Gastrocnemius medialis (tissue), 4 donors: ENCODE results near the gene MYCT1. TPM values are rescaled to one million over a fixed set of nuclear protein-coding genes. Genes with fewer than 3 reads are reported as not detected.
A peak's percentile ranks its signal among the peaks of the same experiment; 100 is the strongest.

Source experiments
- ATAC-seq, 2 donors: fragments of 150-250 bp; one replicate each; pipeline ENCODE4 v1.9.1; 2016
- DNase-seq, 2 donors: peaks; one replicate each; pipeline ENCODE4 v3.0.0-alpha.2; 2019
- H3K27ac ChIP-seq, 4 donors: fragments of 200-600 bp; sonication (generic); 1 replicate in 1 of 4; 2 replicates in 3 of 4; pipeline ENCODE4 v1.5.1; 2016 to 2018; ENCODE audit warnings: mild to moderate bottlenecking in 2 of 4, moderate library complexity in 1 of 4
- H3K27me3 ChIP-seq, 3 donors: fragments of 200-600 bp; sonication (generic) in 2 of 3; 1 replicate in 1 of 3; 2 replicates in 2 of 3; pipeline versions ENCODE4 v1.5.1 to v1.6.0; 2016 to 2019; ENCODE audit warnings: mild to moderate bottlenecking in 1 of 3, moderate library complexity in 1 of 3
- H3K36me3 ChIP-seq, 2 donors: fragments of 200-600 bp; sonication (generic) in 1 of 2; one replicate each; pipeline ENCODE4 v1.5.1; 2017 to 2018
- H3K4me1 ChIP-seq, 2 donors: fragments of 200-600 bp; sonication (generic) in 1 of 2; one replicate each; pipeline ENCODE4 v1.5.1; 2016 to 2017; ENCODE audit warnings: mild to moderate bottlenecking in 2 of 2
- H3K4me3 ChIP-seq, 4 donors: fragments of 200-600 bp; sonication (generic) in 3 of 4; 1 replicate in 1 of 4; 2 replicates in 3 of 4; pipeline ENCODE4 v1.5.1; 2016 to 2019; ENCODE audit warnings: mild to moderate bottlenecking in 2 of 4
- H3K9me3 ChIP-seq, 3 donors: fragments of 200-600 bp; sonication (generic) in 2 of 3; 1 replicate in 1 of 3; 2 replicates in 2 of 3; pipeline ENCODE4 v1.5.1; 2016 to 2019
- CTCF ChIP-seq, 5 experiments: fragments of 450-650 bp in 3 of 5; fragments of 200-600 bp in 2 of 5; sonication (generic) in 2 of 5; IDR thresholded peaks in 4 of 5; conservative IDR thresholded peaks in 1 of 5; 1 replicate in 4 of 5; 2 replicates in 1 of 5; pipeline ENCODE4 v1.5.1; 2016 to 2019; ENCODE audit warnings: antibody characterized with exemption in 5 of 5, mild to moderate bottlenecking in 3 of 5, moderate library complexity in 3 of 5
- POLR2A ChIP-seq, 2 donors: fragments of 450-650 bp; IDR thresholded peaks; one replicate each; pipeline ENCODE4 v1.6.1; 2017; ENCODE audit warnings: antibody characterized with exemption in 2 of 2, mild to moderate bottlenecking in 2 of 2, moderate library complexity in 2 of 2
- in situ Hi-C, 4 donors: fragments of 200-750 bp; cut with MboI; loops; one replicate each; pipeline versions ENCODE4 v1.15.0 to v1.8.0; 2017; ENCODE audit warnings: low sequenced_read_pairs in 4 of 4
- intact Hi-C: fragments of 100-400 bp; cut with DNase I; formaldehyde crosslinking; loops from one replicate; pipeline ENCODE4 v1.15.1; 2023; ENCODE audit warnings: low total_unique reads
- total RNA-seq, 4 donors: library from RNA; depleted of rRNA; stranded (reverse); fragments of >200 nt; gene quantifications; one replicate each; pipeline versions ENCODE4 v1.1.0 to v1.2.3, GENCODE V29; 2016

MYCT1 gene
- 10 to 100 TPM in 2 of 4 donors, 1 to 10 TPM in 2; 5.4 to 13.7 (median 9.3) TPM for total RNA-seq

- DNase-seq (no peak), ATAC-seq (peak; percentile 55 to 60)
- no peaks in the 10 kb centered on the region for H3K27me3 ChIP-seq
- no peaks in the 10 kb centered on the region for H3K4me1 ChIP-seq
- intact Hi-C loops (no loop called here), in situ Hi-C loops (no loop called here)
- H3K27ac ChIP-seq: peak within 1 kb of the TSS; percentile 21 to 73 (median 68)
- no peaks in the 10 kb centered on the region for H3K36me3 ChIP-seq
- peak within 1 kb of the TSS; percentile 6 to 43 (median 34) for H3K4me3 ChIP-seq
- no peaks in the 10 kb centered on the region for H3K9me3 ChIP-seq
- TF ChIP-seq CTCF (IDR thresholded peaks at IDR 0.05 in 4 of 5, conservative IDR thresholded peaks at IDR 0.05 in 1 of 5) (no peak), POLR2A (IDR thresholded peaks at IDR 0.05) (peak; percentile 15 to 24)
These were observed at the start of gene MYCT1 for GRCh38 chr6:152697634-152698033. Gene MYCT1, plus strand, starts transcription at chr6:152697897. Its CDS starts 6 bp downstream, at chr6:152697903.

GRCh38 chr6:152648105-152648504 lies 49.6 kb upstream of the MYCT1 start:
- DNase-seq: no peak
- intact Hi-C loops: no loop called here
- TF ChIP-seq POLR2A (IDR thresholded peaks at IDR 0.05) (no peak), CTCF (IDR thresholded peaks at IDR 0.05 in 4 of 5, conservative IDR thresholded peaks at IDR 0.05 in 1 of 5) (no peak)
- in situ Hi-C loops: no loop called here
- H3K27ac ChIP-seq: no peak overlapping the region
- no peaks in the 10 kb centered on the region for H3K36me3 ChIP-seq
- peak in 1 of 2 donors; percentile 45 for ATAC-seq
- no peak overlapping the region for H3K4me3 ChIP-seq
- no peaks in the 10 kb centered on the region for H3K27me3 ChIP-seq
- no peaks in the 10 kb centered on the region for H3K9me3 ChIP-seq
- H3K4me1 ChIP-seq: no peaks in the 10 kb centered on the region

GRCh38 chr6:152651986-152652385 lies 45.7 kb upstream of the MYCT1 start:
- DNase-seq (no peak), ATAC-seq (no peak)
- Histone ChIP-seq H3K27me3 (no peaks in the 10 kb centered on the region), H3K9me3 (no peaks in the 10 kb centered on the region), H3K36me3 (no peaks in the 10 kb centered on the region), H3K4me1 (no peaks in the 10 kb centered on the region), H3K27ac (no peak overlapping the region), H3K4me3 (no peak overlapping the region)
- in situ Hi-C loops (no loop called here), intact Hi-C loops (no loop called here)
- TF ChIP-seq POLR2A (IDR thresholded peaks at IDR 0.05) (no peak), CTCF (IDR thresholded peaks at IDR 0.05 in 4 of 5, conservative IDR thresholded peaks at IDR 0.05 in 1 of 5) (no peak)

- in situ Hi-C loops (loop anchor here in 1 of 4 donors (10.0 kb wide), 1 partner anchor 107 kb away; no protein-coding TSS in a partner anchor), intact Hi-C loops (no loop called here)
- Histone ChIP-seq H3K4me3 (no peak overlapping the region), H3K27me3 (no peaks in the 10 kb centered on the region), H3K36me3 (no peaks in the 10 kb centered on the region), H3K4me1 (no peaks in the 10 kb centered on the region), H3K9me3 (no peaks in the 10 kb centered on the region), H3K27ac (no peak overlapping the region)
- ATAC-seq: no peak
- TF ChIP-seq CTCF (IDR thresholded peaks at IDR 0.05 in 4 of 5, conservative IDR thresholded peaks at IDR 0.05 in 1 of 5): no peak
- TF ChIP-seq POLR2A (IDR thresholded peaks at IDR 0.05): no peak
- DNase-seq: no peak
These were observed 35.9 kb upstream of the MYCT1 start for GRCh38 chr6:152661776-152662175.

- in situ Hi-C loops: loop anchor here in 1 of 4 donors (10.0 kb wide), 1 partner anchor 115 kb away; no protein-coding TSS in a partner anchor
- no peaks in the 10 kb centered on the region for H3K9me3 ChIP-seq
- TF ChIP-seq POLR2A (IDR thresholded peaks at IDR 0.05): no peak
- peak in 3 of 5 experiments; percentile 19 to 29 (median 27) for TF ChIP-seq CTCF (IDR thresholded peaks at IDR 0.05 in 4 of 5, conservative IDR thresholded peaks at IDR 0.05 in 1 of 5)
- ATAC-seq (no peak), DNase-seq (no peak)
- no peak overlapping the region for H3K27ac ChIP-seq
- H3K4me3 ChIP-seq: no peak overlapping the region
- H3K27me3 ChIP-seq: no peaks in the 10 kb centered on the region
- H3K4me1 ChIP-seq: no peaks in the 10 kb centered on the region
- intact Hi-C loops: no loop called here
- H3K36me3 ChIP-seq: no peaks in the 10 kb centered on the region
These were observed 27.8 kb upstream of the MYCT1 start for GRCh38 chr6:152669895-152670294.
